ENCODE results near the gene RHOT1. TPM values are rescaled to one million over a fixed set of nuclear protein-coding genes. Genes with fewer than 3 reads are reported as not detected.

Gene RHOT1
- total RNA-seq, 3 donors from 2014 or later (not counting 1 experiment from before 2014, with no cell fraction given), result 25.1 to 32.7 (median 28.3) TPM

DNA sequence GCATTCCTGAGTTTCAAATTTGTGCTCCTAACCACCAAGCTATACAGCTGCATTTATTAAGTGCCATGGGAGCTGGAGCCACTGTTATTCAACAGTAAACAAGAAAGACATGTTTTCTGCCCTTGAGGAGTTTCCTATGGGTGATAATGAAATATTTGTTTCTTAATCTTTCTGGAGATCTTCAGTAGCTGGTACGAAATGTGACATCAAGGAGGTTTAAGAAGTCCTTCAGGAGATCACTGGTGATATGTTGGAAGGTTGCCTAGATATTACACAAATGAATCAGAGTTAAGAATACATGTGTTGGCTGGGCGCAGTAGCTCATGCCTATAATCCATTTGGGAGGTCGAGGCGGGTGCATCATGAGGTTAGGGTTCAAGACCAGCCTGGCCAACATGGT lies 14.9 kb downstream of the RHOT1 start:
- TF ChIP-seq, protein P1, sequence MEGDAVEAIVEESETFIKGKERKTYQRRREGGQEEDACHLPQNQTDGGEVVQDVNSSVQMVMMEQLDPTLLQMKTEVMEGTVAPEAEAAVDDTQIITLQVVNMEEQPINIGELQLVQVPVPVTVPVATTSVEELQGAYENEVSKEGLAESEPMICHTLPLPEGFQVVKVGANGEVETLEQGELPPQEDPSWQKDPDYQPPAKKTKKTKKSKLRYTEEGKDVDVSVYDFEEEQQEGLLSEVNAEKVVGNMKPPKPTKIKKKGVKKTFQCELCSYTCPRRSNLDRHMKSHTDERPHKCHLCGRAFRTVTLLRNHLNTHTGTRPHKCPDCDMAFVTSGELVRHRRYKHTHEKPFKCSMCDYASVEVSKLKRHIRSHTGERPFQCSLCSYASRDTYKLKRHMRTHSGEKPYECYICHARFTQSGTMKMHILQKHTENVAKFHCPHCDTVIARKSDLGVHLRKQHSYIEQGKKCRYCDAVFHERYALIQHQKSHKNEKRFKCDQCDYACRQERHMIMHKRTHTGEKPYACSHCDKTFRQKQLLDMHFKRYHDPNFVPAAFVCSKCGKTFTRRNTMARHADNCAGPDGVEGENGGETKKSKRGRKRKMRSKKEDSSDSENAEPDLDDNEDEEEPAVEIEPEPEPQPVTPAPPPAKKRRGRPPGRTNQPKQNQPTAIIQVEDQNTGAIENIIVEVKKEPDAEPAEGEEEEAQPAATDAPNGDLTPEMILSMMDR (IDR thresholded peaks at IDR 0.05), result no peak
- no peak overlapping the region for H3K27ac Mint-ChIP-seq
- no peaks in the 10 kb centered on the region for H3K9me3 ChIP-seq (ENCODE audit: control insufficient read depth, insufficient read depth, low read length)
- no peaks in the 10 kb centered on the region for H3K4me1 ChIP-seq (ENCODE audit: control insufficient read depth, insufficient read depth, low read length)
- no peak for ATAC-seq
- H3K4me3 ChIP-seq (ENCODE audit: low read length), result no peak overlapping the region
- no peak overlapping the region for H3K4me3 Mint-ChIP-seq
- H3K27ac ChIP-seq (ENCODE audit: low read length), result no peak overlapping the region
- H3K27me3 Mint-ChIP-seq (ENCODE audit: low read depth in 2 of 2), result no peaks in the 10 kb centered on the region
- intact Hi-C loops (cut with micrococcal nuclease), result no loop called here
- no peaks in the 10 kb centered on the region for H3K9me3 Mint-ChIP-seq
- peaks cover 9 to 27% of the 10 kb centered on the region in 2 donors for H3K4me1 Mint-ChIP-seq
- H3K36me3 ChIP-seq (ENCODE audit: control insufficient read depth, insufficient read depth, low read length), result peaks cover 22% of the 10 kb centered on the region
- H3K36me3 Mint-ChIP-seq, result peaks cover 13% of the 10 kb centered on the region
- 97% methylated on average over 4 of the region's 4 CpGs for WGBS (ENCODE audit: insufficient coverage)
- DNase-seq, result no peak
- H3K27me3 ChIP-seq (ENCODE audit: control insufficient read depth, insufficient read depth, low read length), result no peaks in the 10 kb centered on the region

DNA sequence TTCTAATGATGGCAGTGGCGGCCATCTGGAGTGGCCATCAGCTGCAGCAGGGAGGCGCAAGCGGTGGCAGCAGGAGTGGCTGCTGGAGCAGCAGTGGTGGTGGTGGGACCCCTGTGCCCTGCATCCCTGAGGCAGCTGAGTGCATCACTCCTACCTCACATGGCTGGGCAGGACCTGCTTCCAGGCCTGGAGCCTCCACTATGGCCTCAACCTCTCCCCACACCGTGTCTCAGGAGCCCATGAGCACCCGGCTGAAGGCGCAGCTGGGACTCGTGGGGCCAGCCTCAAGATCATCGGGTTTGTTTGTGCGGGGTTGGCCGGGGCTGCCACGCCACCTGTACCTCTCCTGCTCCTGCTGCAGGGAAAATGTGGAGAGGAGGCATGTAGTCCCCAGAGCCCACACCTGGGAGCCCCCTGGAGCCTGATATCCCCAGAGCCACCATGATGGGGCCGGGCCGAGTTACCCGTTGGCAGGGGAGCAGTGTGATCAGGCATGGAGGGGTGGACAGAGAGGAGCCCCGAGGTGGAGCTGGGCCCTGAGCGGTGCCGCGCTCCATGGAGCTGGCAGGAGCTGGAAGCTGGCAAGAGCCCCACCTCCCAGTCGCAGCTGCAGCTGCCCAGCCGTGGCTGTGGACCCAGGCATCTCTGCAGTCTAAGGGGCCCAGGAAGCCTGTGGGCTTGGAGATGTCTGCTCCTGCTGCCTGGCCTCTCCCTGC lies 16.7 kb downstream of the RHOT1 start:
- peaks cover 6 to 20% of the 10 kb centered on the region in 2 donors for H3K4me1 Mint-ChIP-seq
- intact Hi-C loops (cut with micrococcal nuclease), result no loop called here
- H3K27me3 ChIP-seq (ENCODE audit: control insufficient read depth, insufficient read depth, low read length), result no peaks in the 10 kb centered on the region

DNA sequence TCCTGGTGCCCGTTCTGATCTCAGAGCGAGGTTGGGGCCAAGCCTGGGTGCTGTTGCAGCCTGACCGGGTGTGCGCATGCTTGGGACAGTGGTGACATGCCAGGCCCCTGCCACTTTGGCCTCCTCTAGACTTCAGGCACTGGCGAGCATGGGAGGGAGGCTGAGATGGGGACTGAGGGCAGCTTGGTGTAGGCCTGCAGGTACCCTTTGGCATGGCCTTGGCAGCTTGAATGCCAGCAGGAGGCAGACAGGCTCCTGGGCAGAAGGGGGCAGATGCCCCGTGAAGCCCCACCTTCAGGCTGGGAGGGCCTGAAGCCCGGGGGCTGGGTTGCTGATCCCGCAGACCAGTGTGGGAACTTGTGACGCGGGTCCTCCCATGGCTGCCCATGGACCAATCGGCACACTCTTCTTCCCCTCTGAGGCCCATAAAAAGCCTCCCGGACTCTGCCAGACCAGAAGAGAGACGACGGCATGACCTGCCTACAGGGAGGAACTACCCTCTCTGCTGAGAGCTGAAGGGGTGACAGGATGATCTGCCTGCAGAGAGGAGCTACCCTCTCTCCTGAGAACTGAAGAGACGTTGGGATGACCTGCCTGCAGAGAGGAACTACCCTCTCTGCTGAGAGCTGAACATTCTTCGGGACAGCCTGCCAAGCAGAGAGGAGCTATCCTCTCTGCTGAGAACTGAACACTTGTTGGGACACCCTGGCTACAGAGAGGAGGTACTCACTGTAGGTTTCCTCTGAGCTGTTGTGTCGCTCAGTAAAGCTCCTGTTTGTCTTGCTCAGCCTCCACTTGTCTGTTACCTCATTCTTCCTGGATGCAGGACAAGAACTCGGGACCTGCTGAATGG lies 17.5 kb downstream of the RHOT1 start:
- ATAC-seq, result no peak
- no peaks in the 10 kb centered on the region for H3K9me3 ChIP-seq (ENCODE audit: control insufficient read depth, insufficient read depth, low read length)
- intact Hi-C loops (cut with micrococcal nuclease), result no loop called here
- Mint-ChIP-seq H3K4me1 (peaks cover 6 to 20% of the 10 kb centered on the region in 2 donors), H3K27me3 (ENCODE audit: low read depth in 2 of 2) (no peaks in the 10 kb centered on the region), H3K4me3 (no peak overlapping the region), H3K27ac (no peak overlapping the region), H3K9me3 (no peaks in the 10 kb centered on the region), H3K36me3 (no peaks in the 10 kb centered on the region)
- no peak overlapping the region for H3K4me3 ChIP-seq (ENCODE audit: low read length)
- TF ChIP-seq, protein P1 (IDR thresholded peaks at IDR 0.05), result no peak
- no peak overlapping the region for H3K27ac ChIP-seq (ENCODE audit: low read length)
- H3K4me1 ChIP-seq (ENCODE audit: control insufficient read depth, insufficient read depth, low read length), result no peaks in the 10 kb centered on the region
- WGBS (ENCODE audit: insufficient coverage), result 94% methylated on average over 18 of the region's 18 CpGs
- DNase-seq, result no peak
- no peaks in the 10 kb centered on the region for H3K27me3 ChIP-seq (ENCODE audit: control insufficient read depth, insufficient read depth, low read length)
- H3K36me3 ChIP-seq (ENCODE audit: control insufficient read depth, insufficient read depth, low read length), result peaks cover 16% of the 10 kb centered on the region

More for the DNA sequence above, 16.7 kb downstream of the RHOT1 start:
- no peaks in the 10 kb centered on the region for H3K36me3 Mint-ChIP-seq
- no peaks in the 10 kb centered on the region for H3K9me3 ChIP-seq (ENCODE audit: control insufficient read depth, insufficient read depth, low read length)
- H3K27ac Mint-ChIP-seq, result no peak overlapping the region
- no peaks in the 10 kb centered on the region for H3K27me3 Mint-ChIP-seq (ENCODE audit: low read depth in 2 of 2)
- H3K27ac ChIP-seq (ENCODE audit: low read length), result no peak overlapping the region
- no peak overlapping the region for H3K4me3 Mint-ChIP-seq
- H3K36me3 ChIP-seq (ENCODE audit: control insufficient read depth, insufficient read depth, low read length), result peaks cover 16% of the 10 kb centered on the region
- WGBS (ENCODE audit: insufficient coverage), result 97% methylated on average over 20 of the region's 20 CpGs
- H3K4me1 ChIP-seq (ENCODE audit: control insufficient read depth, insufficient read depth, low read length), result no peaks in the 10 kb centered on the region
- TF ChIP-seq, protein P1 (IDR thresholded peaks at IDR 0.05), result no peak
- H3K9me3 Mint-ChIP-seq, result no peaks in the 10 kb centered on the region
- ATAC-seq (no peak), DNase-seq (no peak)
- no peak overlapping the region for H3K4me3 ChIP-seq (ENCODE audit: low read length)
